Vagina (tissue), 2 donors: ENCODE results near the gene TNS4. TPM values are rescaled to one million over a fixed set of nuclear protein-coding genes. Genes with fewer than 3 reads are reported as not detected.
A peak's percentile ranks its signal among the peaks of the same experiment; 100 is the strongest.

Experiments used
- DNase-seq, 2 donors: peaks; one replicate each; pipeline ENCODE4 v3.0.0-alpha.2; 2017; ENCODE audit errors: extremely low spot score in 2 of 2
- H3K27ac ChIP-seq: fragments of 200-600 bp; sonication (generic); one replicate; pipeline ENCODE4 v1.5.1; 2019
- H3K27me3 ChIP-seq: fragments of 200-600 bp; sonication (generic); one replicate; pipeline ENCODE4 v1.5.1; 2019
- H3K36me3 ChIP-seq, 2 donors: fragments of 200-600 bp; sonication (generic); one replicate each; pipeline ENCODE4 v1.5.1; 2017 to 2019
- H3K4me1 ChIP-seq: fragments of 200-600 bp; sonication (generic); one replicate; pipeline ENCODE4 v1.5.1; 2019
- H3K4me3 ChIP-seq, 2 donors: fragments of 200-600 bp; sonication (generic); 1 replicate in 1 of 2; 2 replicates in 1 of 2; pipeline ENCODE4 v1.5.1; 2016 to 2019
- H3K9me3 ChIP-seq: fragments of 200-600 bp; sonication (generic); one replicate; pipeline ENCODE4 v1.5.1; 2019
- POLR2A ChIP-seq, 2 donors: fragments of 450-650 bp; IDR thresholded peaks; one replicate each; pipeline ENCODE4 v1.6.1; 2017; ENCODE audit warnings: antibody characterized with exemption in 2 of 2, mild to moderate bottlenecking in 2 of 2, moderate library complexity in 2 of 2
- POLR2AphosphoS5 ChIP-seq, 2 donors: sonication (generic); formaldehyde crosslinking; IDR thresholded peaks; one replicate each; pipeline ENCODE4 v1.9.0; 2017; ENCODE audit warnings: antibody characterized with exemption in 2 of 2, mild to moderate bottlenecking in 2 of 2, low read depth in 1 of 2; ENCODE audit not compliant: insufficient read depth in 1 of 2
- intact Hi-C: fragments of 100-400 bp; cut with DNase I; formaldehyde crosslinking; loops from one replicate; pipeline ENCODE4 v1.15.1; 2023
- total RNA-seq: library from RNA; depleted of rRNA; stranded (reverse); fragments of >200 nt; gene quantifications from one replicate; pipeline ENCODE4 v1.2.3, GENCODE V29; 2016
- TF ChIP-seq, protein P1 (sequence below), 3 experiments: fragments of 450-650 bp in 2 of 3; fragments of 200-600 bp in 1 of 3; sonication (generic) in 1 of 3; IDR thresholded peaks; one replicate each; pipeline ENCODE4 v1.5.1; 2017 to 2019; ENCODE audit warnings: antibody characterized with exemption in 3 of 3, mild to moderate bottlenecking in 2 of 3, moderate library complexity in 2 of 3

The TNS4 gene
- total RNA-seq, 1 donor from 2014 or later, result 296 TPM

DNA sequence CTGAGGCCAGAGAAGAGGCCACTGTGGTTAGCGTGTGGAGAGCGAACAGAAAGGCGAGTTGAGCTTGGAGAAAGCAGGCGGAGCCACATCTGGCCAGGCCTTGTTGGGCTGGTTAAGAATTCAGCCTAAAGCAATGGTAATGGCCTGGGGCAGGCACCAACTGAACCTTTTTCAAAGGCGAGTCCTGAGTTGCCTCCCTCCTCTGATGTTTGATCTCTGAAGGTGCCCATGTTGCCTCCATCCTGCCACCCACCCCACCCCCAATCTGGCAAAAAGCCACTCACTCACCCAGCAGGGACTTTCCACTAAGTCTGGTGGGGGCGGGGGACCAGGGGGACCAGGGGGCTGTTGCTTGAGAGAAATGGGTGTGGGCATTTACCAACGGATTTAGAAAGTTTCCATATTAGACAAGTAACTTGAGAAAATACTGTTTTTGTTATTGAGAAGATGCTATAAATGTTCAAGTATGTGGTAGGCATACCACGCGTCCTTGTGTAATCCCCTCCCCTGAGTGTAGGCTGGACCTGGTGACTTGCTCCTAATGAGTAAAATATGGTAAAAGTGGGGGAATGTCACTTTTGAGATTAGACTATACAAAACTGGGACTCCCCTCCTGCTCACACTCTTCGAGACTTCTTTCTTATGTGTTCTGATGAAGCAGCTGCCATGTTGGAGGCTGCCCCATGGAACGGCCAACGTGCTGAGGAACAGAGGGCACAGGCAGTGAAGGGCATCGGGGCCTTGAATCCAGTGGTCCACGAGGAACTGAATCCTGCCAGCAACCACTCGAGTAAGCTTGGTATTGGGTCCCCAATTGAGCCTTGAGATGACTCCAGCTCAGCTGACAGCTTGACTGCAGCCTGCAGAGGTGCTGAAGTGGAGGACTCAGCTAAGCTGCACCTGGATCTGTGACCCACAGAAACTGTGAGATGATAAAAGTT is 29.9 kb upstream of the TNS4 start:
- TF ChIP-seq POLR2AphosphoS5 (IDR thresholded peaks at IDR 0.05; ENCODE audit: insufficient read depth in 1 of 2, low read depth in 1 of 2) (no peak), POLR2A (IDR thresholded peaks at IDR 0.05) (no peak)
- TF ChIP-seq, protein P1, sequence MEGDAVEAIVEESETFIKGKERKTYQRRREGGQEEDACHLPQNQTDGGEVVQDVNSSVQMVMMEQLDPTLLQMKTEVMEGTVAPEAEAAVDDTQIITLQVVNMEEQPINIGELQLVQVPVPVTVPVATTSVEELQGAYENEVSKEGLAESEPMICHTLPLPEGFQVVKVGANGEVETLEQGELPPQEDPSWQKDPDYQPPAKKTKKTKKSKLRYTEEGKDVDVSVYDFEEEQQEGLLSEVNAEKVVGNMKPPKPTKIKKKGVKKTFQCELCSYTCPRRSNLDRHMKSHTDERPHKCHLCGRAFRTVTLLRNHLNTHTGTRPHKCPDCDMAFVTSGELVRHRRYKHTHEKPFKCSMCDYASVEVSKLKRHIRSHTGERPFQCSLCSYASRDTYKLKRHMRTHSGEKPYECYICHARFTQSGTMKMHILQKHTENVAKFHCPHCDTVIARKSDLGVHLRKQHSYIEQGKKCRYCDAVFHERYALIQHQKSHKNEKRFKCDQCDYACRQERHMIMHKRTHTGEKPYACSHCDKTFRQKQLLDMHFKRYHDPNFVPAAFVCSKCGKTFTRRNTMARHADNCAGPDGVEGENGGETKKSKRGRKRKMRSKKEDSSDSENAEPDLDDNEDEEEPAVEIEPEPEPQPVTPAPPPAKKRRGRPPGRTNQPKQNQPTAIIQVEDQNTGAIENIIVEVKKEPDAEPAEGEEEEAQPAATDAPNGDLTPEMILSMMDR (IDR thresholded peaks at IDR 0.05), result no peak
- Histone ChIP-seq H3K4me3 (no peak overlapping the region), H3K27me3 (no peaks in the 10 kb centered on the region), H3K9me3 (no peaks in the 10 kb centered on the region), H3K27ac (peak overlapping the region; percentile 8), H3K4me1 (peaks cover 54% of the 10 kb centered on the region), H3K36me3 (no peaks in the 10 kb centered on the region)
- intact Hi-C loops, result loop anchor here (5.0 kb wide), 1 partner anchor 89 kb away; the partner anchor contains the start of gene IGFBP4
- DNase-seq, result no peak

DNA sequence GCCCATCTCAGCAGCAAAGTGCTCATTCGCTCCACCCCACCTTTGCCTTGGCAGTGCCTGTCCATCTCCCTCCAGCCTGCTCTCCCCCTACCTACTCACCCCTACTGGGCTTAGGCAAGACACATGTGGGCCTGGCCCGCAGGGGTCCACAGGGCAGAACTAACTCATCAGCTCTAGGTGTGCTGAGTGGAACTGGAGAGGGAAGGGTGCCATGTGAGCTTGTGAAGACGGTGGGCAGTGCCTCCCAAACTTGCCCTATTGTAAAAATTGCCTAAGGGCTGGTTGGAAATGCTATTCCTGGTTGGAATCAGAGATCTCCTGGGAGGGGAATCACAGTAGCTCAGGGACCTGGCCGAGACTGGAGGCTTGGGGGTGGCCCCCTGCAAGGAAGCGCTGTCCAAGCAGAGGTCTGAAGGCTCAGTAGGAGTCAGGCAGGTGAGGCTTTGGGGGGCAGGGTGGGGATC is 29.1 kb upstream of the TNS4 start:
- H3K27me3 ChIP-seq, result no peaks in the 10 kb centered on the region
- peaks cover 54% of the 10 kb centered on the region for H3K4me1 ChIP-seq
- H3K36me3 ChIP-seq, result no peaks in the 10 kb centered on the region
- DNase-seq, result no peak
- TF ChIP-seq, protein P1 (IDR thresholded peaks at IDR 0.05), result no peak
- TF ChIP-seq POLR2A (IDR thresholded peaks at IDR 0.05) (no peak), POLR2AphosphoS5 (IDR thresholded peaks at IDR 0.05; ENCODE audit: insufficient read depth in 1 of 2, low read depth in 1 of 2) (no peak)
- H3K9me3 ChIP-seq, result no peaks in the 10 kb centered on the region
- no peak overlapping the region for H3K4me3 ChIP-seq
- H3K27ac ChIP-seq, result peak overlapping the region; percentile 8
- intact Hi-C loops, result loop anchor here (5.0 kb wide), 1 partner anchor 88 kb away; the partner anchor contains the start of gene IGFBP4

DNA sequence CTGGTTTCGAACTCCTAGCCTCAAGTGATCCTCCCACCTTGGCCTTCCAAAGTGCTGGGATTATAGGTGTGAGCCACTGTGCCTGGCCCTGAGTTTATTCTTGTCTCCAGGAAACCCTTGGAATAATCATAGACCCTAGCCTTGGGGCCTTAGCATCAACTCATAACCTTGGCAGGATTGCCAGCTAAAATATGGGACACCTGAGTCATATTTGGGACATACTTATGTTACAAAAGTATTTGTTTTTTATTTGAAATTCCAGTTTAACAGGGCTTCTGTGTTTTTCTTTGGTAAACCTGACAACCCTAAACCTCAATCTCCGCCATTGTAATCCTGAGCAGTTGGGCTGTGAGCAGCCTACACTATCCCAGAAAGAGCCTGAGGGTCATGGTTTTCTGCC is 28.6 kb upstream of the TNS4 start:
- no peak for DNase-seq
- peak overlapping the region; percentile 8 for H3K27ac ChIP-seq
- intact Hi-C loops, result loop anchor here (5.0 kb wide), 1 partner anchor 88 kb away; the partner anchor contains the start of gene IGFBP4

GRCh38 chr17:40528692-40529417 is 27.4 kb upstream of the TNS4 start:
- TF ChIP-seq POLR2AphosphoS5 (IDR thresholded peaks at IDR 0.05; ENCODE audit: insufficient read depth in 1 of 2, low read depth in 1 of 2), result no peak
- TF ChIP-seq POLR2A (IDR thresholded peaks at IDR 0.05), result no peak
- TF ChIP-seq, protein P1 (IDR thresholded peaks at IDR 0.05), result no peak
- intact Hi-C loops, result no loop called here
- Histone ChIP-seq H3K9me3 (no peaks in the 10 kb centered on the region), H3K4me3 (no peak overlapping the region), H3K27ac (peak overlapping the region; percentile 8), H3K36me3 (no peaks in the 10 kb centered on the region), H3K27me3 (no peaks in the 10 kb centered on the region), H3K4me1 (peaks cover 50% of the 10 kb centered on the region)
- DNase-seq, result no peak

More for the DNA sequence above, 28.6 kb upstream of the TNS4 start:
- Histone ChIP-seq H3K27me3 (no peaks in the 10 kb centered on the region), H3K4me1 (peaks cover 54% of the 10 kb centered on the region), H3K36me3 (no peaks in the 10 kb centered on the region), H3K4me3 (no peak overlapping the region), H3K9me3 (no peaks in the 10 kb centered on the region)
- no peak for TF ChIP-seq POLR2AphosphoS5 (IDR thresholded peaks at IDR 0.05; ENCODE audit: insufficient read depth in 1 of 2, low read depth in 1 of 2)
- TF ChIP-seq POLR2A (IDR thresholded peaks at IDR 0.05), result no peak
- TF ChIP-seq, protein P1 (IDR thresholded peaks at IDR 0.05), result no peak
